WI38 (cell line): ENCODE measurements around the gene IL16.

Source experiments
- H3K4me3 ChIP-seq: 2 replicates; pipeline ENCODE4 v1.5.1; 2011; ENCODE audit warnings: low read depth, mild to moderate bottlenecking, control low read depth, low read length
- TF ChIP-seq, protein P1 (sequence below): IDR thresholded peaks from 2 replicates; pipeline ENCODE4 v1.5.1; 2012; ENCODE audit warnings: low read depth, mild to moderate bottlenecking, control low read depth, low read length

The IL16 gene

DNA sequence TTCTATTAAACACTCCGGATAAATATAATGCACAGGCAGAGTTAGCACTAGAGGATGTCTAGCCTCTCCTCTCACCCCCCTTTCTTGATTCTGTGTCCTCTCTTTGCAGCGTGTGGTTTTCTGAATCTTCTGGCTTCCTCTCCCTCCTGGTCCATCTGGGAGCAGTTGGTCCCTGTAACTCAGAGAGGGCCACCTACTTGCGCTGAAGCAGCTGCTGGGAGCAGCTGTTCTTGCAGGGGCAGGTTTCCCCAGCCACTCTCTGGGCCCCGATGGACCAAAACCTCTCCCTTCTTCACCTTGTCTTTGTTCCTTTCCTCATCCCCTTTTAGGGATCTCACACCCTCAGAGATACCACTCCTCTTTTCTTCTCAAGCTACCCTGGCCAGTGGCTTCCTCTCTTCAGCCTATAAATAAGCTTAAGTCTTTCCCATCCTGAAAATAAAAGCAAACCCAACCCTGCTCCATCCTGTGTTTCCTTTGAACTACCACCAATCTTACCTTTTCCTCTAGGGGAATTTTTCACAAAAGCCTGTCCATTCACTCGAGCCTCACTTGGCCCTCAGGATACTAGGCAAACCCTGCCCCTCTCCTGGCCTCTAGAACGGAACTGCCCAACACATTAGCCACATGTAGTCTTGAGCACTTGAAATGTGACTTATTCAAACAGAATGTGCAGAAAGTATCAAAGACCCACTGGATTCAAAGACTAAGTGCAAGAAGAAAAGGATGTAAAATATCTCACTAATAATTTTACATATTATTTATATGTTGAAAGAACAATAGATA is 67.6 kb downstream of the IL16 start:
- TF ChIP-seq, protein P1, sequence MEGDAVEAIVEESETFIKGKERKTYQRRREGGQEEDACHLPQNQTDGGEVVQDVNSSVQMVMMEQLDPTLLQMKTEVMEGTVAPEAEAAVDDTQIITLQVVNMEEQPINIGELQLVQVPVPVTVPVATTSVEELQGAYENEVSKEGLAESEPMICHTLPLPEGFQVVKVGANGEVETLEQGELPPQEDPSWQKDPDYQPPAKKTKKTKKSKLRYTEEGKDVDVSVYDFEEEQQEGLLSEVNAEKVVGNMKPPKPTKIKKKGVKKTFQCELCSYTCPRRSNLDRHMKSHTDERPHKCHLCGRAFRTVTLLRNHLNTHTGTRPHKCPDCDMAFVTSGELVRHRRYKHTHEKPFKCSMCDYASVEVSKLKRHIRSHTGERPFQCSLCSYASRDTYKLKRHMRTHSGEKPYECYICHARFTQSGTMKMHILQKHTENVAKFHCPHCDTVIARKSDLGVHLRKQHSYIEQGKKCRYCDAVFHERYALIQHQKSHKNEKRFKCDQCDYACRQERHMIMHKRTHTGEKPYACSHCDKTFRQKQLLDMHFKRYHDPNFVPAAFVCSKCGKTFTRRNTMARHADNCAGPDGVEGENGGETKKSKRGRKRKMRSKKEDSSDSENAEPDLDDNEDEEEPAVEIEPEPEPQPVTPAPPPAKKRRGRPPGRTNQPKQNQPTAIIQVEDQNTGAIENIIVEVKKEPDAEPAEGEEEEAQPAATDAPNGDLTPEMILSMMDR, result no peak
- H3K4me3 ChIP-seq, result no peak overlapping the region

DNA sequence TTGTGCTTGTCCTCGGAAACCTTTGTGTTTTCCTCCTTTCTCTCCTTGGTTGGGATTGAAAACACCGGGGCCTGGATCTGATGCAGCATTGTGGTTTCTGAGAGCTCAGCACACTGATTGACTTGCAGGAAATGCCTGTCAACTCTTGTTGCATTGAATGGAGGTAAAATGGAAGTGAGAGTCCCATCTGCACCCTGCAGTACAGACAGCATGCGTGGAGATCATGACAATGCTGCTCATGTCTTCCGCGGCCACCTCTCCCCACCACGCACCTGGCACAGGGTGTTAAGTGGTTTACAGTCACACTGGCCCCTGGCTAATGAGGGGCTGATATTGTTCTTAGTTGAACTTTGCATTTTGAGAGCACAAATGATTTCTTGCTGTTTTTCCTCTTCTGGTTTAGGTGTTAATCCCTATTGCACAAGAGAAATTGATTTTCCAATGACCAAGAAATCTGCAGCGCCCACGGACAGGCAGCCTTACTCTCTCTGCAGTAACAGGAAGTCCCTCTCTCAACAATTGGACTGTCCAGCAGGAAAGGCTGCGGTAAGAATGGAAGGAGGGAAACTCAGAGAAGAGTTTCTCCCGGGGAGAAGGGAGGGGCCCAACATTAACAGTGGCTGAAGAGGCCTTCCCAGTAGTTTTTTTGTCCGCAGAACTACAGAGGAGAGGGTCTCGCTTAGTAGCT is 68.7 kb downstream of the IL16 start:
- H3K4me3 ChIP-seq, result no peak overlapping the region
- TF ChIP-seq, protein P1, result no peak

DNA sequence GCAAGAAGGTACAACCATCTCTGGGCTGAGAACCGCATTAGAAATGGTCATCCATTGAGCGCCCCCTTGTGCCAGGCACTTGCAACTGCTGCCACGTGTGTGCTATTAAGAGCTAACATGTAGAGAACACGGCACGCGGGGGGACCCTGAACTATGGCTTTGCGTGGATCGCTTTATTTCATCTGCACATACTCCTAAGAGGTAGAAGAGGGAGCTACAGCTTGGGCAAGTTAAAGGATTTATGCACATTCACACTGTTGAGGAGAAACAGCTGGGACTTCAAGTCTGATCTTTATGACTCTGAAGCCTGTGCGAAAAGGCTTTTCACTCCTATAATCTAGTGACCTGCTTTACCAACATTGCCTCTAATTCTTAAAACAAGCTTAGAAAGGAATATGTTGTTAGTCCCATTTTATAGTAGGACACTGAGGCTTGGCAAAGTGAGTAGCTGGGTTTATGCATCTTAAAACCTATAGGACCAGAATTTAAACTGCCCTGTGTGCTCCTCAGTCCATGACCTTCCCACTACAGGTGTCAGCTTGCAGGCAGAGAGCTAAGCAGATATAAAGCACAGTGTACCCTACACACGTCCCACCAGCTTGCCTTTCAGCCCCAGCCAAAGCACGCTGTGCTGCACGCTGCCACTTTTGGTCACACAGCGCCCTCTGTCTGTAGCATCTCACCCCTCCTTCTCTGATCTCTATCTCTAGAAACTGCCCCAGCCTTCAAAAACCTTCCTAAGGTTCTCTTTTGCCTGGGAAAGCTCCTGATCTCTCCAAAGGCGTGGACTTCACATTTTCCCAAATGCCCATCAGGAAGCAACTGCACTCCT is 69.5 kb downstream of the IL16 start:
- TF ChIP-seq, protein P1, result peak; percentile 96
- 0 out of 2 replicates have a peak overlapping the region, but pooled peaks have one; percentile 2 for H3K4me3 ChIP-seq

DNA sequence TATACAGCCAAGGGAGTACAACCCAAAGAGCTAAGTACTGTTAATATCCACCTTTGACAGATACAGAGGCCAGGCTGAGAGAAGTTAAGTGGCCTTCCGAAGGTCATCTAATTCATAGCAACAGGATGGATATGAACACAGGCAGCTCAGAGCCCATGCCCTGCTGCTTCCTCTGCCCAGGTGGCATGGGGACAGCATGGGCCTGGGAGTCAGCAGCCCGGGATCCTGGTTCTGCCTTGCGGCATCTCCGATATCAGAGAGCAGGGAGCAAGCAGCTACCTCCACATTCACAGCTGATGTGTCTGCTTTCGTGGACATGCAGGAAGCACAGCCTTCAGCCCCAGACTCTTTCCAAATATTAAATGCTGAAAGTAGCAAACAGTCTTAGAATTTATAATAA is 71.7 kb downstream of the IL16 start:
- no peak overlapping the region for H3K4me3 ChIP-seq
- TF ChIP-seq, protein P1, result no peak

DNA sequence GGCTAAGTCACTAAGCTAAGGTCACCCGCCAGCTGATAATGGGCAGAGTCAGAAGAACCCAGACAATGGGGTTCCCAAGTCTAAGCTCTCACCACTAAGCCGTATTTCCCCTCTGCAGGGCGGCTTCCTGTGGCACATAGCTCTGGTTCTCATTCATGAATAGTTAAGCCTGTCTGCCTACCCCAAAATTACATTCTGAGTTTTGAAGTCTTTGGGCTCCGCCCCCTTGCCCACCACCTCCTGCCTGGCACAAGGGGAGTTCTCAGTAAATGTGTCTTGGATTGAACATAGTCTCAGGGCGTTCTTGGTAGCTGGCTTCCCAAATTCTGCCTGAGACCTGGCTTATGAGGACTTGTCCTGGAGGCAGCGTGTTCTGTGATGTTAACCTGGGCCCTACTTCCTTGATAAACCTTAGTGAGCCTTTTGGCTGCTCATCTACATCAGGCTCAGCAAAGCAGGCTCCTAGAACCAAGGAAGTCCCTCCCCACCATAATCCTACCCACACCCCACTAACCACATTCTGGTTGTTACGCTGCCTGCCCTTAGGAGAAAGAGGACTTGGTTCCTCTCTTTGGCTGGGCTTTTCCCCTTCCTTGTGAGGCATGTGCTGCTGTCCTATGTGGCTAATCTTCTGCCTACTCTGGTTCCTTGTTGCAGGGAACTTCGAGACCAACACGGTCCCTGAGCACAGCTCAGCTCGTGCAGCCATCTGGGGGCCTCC is 72.4 kb downstream of the IL16 start:
- TF ChIP-seq, protein P1, result no peak
- H3K4me3 ChIP-seq, result no peak overlapping the region

DNA sequence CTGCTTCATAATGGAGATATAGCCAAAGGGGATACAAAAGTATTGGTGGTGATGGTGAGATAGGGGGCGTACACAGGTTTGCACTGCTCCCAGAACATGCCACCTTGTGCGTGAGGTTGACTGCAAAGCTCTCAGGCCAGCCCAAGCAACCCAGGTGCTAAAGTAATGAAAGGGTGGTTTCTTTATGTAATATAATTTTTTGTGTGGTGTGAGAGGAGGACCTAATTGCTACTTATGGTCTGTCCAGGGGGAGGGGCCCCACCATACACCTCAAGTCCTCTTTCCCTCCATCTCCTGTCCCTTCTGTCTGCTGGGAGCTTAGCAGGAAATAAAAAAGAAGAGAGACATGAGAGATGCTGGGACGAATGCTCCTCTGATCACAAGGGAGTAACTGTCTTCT is 73.5 kb downstream of the IL16 start:
- H3K4me3 ChIP-seq, result no peak overlapping the region
- TF ChIP-seq, protein P1, result no peak
